ENCODE measurements around the gene FGF9.

The FGF9 gene

DNA sequence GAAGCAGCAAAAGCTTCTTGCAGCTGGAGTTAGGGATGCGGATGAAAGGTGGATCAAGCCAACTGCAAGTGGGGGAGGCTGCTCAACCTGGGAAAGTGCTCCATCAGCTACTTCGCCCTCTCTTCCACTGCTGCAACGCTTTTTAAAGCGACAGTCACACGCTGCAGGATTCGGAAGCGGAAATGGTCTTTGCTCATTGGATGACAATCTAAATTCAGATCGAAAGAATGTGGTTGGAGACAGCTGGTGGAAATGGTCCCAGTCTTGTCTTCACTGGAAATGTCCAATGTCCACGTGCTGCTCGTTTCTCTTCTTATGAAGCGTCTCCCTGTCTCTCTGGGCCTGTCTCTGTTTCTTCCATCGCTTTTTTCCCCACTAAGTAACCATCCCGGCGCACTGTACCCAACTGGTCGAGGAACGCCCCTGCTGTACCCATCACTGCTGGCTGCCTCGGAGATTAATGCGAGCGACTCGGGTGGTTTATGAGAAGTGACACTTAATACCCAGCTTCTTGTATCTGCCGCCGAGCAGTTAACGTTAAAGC lies 2.1 kb upstream of the FGF9 start:
- in situ Hi-C loops (cut with MboI; ENCODE audit: low sequenced_read_pairs, unreplicated experiment), result no loop called here
- no peak for TF ChIP-seq CTCF (IDR thresholded peaks at IDR 0.05; ENCODE audit: borderline replicate concordance, control extremely low read depth, extremely low read depth, insufficient read depth, missing control alignments)
- no peak for DNase-seq (ENCODE audit: low spot score)

DNA sequence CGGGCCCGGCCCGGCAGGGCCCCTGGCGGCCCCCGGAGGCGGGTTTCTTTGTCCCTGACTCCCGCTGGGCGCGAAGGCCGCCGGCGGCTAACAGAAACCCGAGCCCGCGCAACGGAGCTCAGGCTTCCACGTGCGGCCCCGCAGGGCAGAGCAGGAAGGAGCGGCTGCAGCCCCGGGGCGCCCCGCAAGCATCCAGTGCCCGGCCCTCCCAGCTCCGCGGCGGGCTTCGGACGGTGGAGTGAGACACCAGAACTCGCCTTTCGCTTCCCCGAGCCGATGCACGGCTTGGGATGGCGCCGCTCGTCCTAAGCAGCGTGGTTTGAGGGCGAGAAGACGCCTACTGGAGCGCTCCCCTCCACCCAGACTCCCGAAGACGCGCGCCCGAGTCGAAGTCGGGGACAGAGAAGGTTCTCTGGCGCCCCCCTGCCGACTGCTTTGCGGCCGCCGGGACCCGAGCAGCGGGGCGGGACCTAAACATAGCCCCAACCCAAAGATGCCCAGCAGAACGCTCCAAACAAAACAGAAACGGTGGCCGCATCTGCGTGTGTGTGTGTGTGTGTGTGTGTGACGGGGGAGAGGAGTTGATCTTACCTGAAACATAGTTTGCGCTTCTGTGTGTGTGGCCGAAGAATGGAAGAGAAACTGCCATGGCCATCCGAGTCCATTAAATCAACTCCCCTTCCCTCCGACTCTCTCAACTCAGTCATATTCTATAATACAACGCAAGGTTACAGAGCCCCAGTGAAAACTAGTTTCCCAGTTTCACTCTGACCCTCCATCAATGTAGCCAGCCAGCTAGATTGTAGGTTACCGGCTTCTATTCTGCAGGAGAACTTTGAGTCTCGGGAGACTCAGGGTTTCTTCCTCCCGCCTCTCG lies 629 bp upstream of the FGF9 start:
- TF ChIP-seq CTCF (IDR thresholded peaks at IDR 0.05; ENCODE audit: borderline replicate concordance, control extremely low read depth, extremely low read depth, insufficient read depth, missing control alignments), result peak; percentile 39
- peak; percentile 81 for DNase-seq (ENCODE audit: low spot score)
- in situ Hi-C loops (cut with MboI; ENCODE audit: low sequenced_read_pairs, unreplicated experiment), result no loop called here

DNA sequence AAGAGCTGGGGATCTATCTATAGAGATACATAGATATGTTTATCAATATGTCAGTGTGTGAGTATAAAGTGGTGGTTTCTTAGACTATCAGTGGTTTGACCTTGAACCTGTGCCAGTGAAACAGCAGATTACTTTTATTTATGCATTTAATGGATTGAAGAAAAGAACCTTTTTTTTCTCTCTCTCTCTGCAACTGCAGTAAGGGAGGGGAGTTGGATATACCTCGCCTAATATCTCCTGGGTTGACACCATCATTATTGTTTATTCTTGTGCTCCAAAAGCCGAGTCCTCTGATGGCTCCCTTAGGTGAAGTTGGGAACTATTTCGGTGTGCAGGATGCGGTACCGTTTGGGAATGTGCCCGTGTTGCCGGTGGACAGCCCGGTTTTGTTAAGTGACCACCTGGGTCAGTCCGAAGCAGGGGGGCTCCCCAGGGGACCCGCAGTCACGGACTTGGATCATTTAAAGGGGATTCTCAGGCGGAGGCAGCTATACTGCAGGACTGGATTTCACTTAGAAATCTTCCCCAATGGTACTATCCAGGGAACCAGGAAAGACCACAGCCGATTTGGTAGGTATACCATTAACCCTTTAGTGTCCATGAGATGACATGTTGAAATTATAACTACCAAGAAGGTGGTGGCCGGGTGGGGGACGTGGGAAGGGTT lies 880 bp downstream of the FGF9 start:
- DNase-seq (ENCODE audit: low spot score), result no peak
- in situ Hi-C loops (cut with MboI; ENCODE audit: low sequenced_read_pairs, unreplicated experiment), result no loop called here
- TF ChIP-seq CTCF (IDR thresholded peaks at IDR 0.05; ENCODE audit: borderline replicate concordance, control extremely low read depth, extremely low read depth, insufficient read depth, missing control alignments), result no peak

- DNase-seq (ENCODE audit: low spot score), result no peak
- in situ Hi-C loops (cut with MboI; ENCODE audit: low sequenced_read_pairs, unreplicated experiment), result no loop called here
- TF ChIP-seq CTCF (IDR thresholded peaks at IDR 0.05; ENCODE audit: borderline replicate concordance, control extremely low read depth, extremely low read depth, insufficient read depth, missing control alignments), result no peak
Measured at GRCh38 chr13:21672287-21672680, 1.4 kb downstream of the FGF9 start.

- TF ChIP-seq CTCF (IDR thresholded peaks at IDR 0.05; ENCODE audit: borderline replicate concordance, control extremely low read depth, extremely low read depth, insufficient read depth, missing control alignments), result no peak
- DNase-seq (ENCODE audit: low spot score), result peak; percentile 28
- in situ Hi-C loops (cut with MboI; ENCODE audit: low sequenced_read_pairs, unreplicated experiment), result no loop called here
Measured at GRCh38 chr13:21672796-21673538, 2.1 kb downstream of the FGF9 start.

DNA sequence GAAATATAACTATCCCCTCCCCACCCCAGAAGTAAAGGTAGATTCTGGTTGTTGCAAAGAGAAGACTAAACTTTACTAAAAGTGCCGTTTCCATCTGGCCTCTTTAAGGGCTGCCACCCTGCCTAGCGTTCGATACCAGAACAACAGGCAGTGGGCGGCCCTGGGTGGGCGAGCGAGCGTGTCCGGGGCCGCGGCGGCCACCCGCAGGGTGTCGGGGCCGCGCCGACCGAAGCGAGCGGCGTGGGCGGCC lies 2.6 kb downstream of the FGF9 start:
- no peak for TF ChIP-seq CTCF (IDR thresholded peaks at IDR 0.05; ENCODE audit: borderline replicate concordance, control extremely low read depth, extremely low read depth, insufficient read depth, missing control alignments)
- no peak for DNase-seq (ENCODE audit: low spot score)

More for the DNA sequence above, 2.6 kb downstream of the FGF9 start:
- in situ Hi-C loops (cut with MboI; ENCODE audit: low sequenced_read_pairs, unreplicated experiment), result no loop called here
